IPS-15b (cell line): ENCODE measurements around the gene TRMT61A.

Source experiments
- H3K27me3 ChIP-seq: one replicate; pipeline ENCODE4 v1.6.1; 2013; ENCODE audit warnings: low read length; ENCODE audit not compliant: control insufficient read depth, insufficient read depth
- H3K36me3 ChIP-seq: one replicate; pipeline ENCODE4 v1.6.1; 2013; ENCODE audit warnings: low read length; ENCODE audit not compliant: control insufficient read depth, insufficient read depth
- H3K4me1 ChIP-seq: one replicate; pipeline ENCODE4 v1.6.1; 2013; ENCODE audit warnings: mild to moderate bottlenecking, low read length; ENCODE audit not compliant: control insufficient read depth, insufficient read depth
- H3K4me3 ChIP-seq: one replicate; pipeline ENCODE4 v1.5.1; 2013; ENCODE audit warnings: low read depth, low read length
- H3K9ac ChIP-seq: one replicate; pipeline ENCODE4 v1.6.1; 2013; ENCODE audit warnings: low read depth, mild to moderate bottlenecking, low read length
- H3K9me3 ChIP-seq: one replicate; pipeline ENCODE4 v1.6.1; 2013; ENCODE audit warnings: mild to moderate bottlenecking, low read length; ENCODE audit not compliant: control insufficient read depth, insufficient read depth

TRMT61A gene

GRCh38 chr14:103560691-103561090 is 31.7 kb downstream of the TRMT61A start:
- H3K9ac ChIP-seq: no peak overlapping the region
- peaks cover 6% of the 10 kb centered on the region for H3K36me3 ChIP-seq
- no peaks in the 10 kb centered on the region for H3K9me3 ChIP-seq
- no peaks in the 10 kb centered on the region for H3K27me3 ChIP-seq
- peak overlapping the region; percentile 90 for H3K4me3 ChIP-seq
- no peaks in the 10 kb centered on the region for H3K4me1 ChIP-seq

DNA sequence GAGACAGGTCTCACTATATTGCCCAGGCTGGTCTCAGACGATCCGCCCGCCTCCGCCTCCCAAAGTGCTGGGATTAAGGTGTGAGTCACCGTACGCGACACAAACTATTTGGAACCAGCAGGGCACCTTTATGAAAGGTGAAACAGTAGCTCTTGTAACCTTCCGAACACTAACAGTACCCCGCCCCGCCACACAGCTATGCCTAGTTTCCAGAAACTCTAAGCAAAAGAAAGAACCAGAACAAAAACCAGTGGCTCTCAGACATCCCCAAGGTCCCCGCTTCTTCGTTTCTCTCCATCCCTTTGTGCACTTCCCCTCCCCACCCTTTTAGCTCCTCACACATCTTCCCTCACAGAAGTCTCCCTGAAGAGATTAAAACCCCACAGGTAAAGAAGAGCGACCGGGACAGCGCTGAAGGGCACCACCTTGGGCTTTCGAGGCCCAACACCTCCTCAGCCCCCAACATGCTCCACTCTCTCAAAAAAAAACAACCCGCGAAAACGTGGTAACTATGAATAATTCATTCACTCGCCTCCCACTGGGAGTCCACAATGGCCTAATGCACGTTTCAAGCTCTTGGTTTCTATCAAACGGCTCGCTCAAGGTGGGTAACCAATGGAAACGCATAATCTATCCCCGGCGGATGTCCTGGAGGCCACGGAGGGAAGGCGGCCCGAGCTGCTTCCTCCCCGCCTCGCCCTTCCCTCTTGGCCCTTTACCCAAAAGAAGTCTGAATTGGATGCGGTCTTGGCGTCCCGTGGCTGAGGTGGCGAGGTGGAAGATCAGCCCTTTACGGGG is 32.6 kb downstream of the TRMT61A start:
- Histone ChIP-seq H3K4me3 (peak overlapping the region; percentile 90), H3K9ac (peak overlapping the region; percentile 83), H3K36me3 (peaks cover 6% of the 10 kb centered on the region), H3K27me3 (no peaks in the 10 kb centered on the region), H3K4me1 (no peaks in the 10 kb centered on the region), H3K9me3 (no peaks in the 10 kb centered on the region)

DNA sequence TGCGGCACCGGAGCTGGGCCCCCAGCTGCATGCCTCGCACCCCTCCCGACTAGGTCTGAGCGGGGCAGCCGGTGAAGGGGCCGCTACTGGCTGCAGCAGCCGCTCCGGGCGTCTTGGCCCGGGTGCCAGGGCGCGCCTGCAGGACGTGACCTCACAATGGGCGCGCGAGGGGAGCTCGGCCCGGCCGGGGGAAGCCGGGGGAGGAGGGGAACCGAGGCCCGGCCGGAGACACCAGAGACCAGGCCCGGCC is 33.1 kb downstream of the TRMT61A start:
- no peaks in the 10 kb centered on the region for H3K4me1 ChIP-seq
- peak overlapping the region; percentile 90 for H3K4me3 ChIP-seq
- no peaks in the 10 kb centered on the region for H3K27me3 ChIP-seq
- H3K36me3 ChIP-seq: peaks cover 6% of the 10 kb centered on the region
- no peaks in the 10 kb centered on the region for H3K9me3 ChIP-seq
- peak overlapping the region; percentile 83 for H3K9ac ChIP-seq

DNA sequence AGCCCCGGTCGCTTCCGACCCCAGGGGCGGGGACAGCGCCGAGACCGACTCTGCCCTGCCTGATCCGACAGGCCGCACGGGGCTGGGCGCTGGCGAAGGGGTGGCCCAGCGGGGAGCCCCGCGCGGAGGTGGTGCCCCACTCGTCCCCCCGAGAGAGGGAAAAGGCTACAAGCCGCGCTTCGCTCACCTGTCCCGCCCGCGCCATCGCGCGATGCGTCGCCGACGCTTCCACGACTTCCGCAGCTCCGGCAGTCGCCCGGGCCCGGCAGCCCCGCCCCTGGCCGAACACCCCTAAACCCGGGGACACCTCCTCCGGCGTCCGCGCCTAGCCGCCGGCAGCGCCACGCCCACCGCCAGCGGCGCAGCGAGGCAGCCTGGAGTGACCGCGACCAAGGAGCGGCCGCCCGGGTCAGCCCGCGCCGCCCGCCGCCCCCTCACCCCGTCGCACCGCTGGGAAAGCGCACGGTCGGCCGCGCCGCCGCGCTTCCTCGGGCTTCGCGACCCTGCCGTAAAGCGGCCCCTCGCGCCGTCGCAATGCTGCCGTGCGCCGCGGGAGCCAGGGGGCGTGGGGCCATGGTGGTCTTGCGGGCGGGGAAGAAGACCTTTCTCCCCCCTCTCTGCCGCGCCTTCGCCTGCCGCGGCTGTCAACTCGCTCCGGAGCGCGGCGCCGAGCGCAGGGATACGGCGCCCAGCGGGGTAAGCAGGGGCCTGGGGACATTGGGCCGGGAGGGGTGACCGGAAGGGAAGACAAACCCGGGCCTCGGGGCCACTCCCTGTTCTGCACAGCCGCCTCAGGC is 33.6 kb downstream of the TRMT61A start, which contains the start of the genes BAG5 and COA8:
Gene BAG5 (minus strand): TSS at position 229 of the 797 bp plus-strand sequence. CDS start 1,493 bp downstream, outside the sequence.
Gene COA8 (plus strand): TSS at position 532 of the 797 bp plus-strand sequence. CDS start 42 bp downstream, at position 574.
- Histone ChIP-seq H3K9ac (peak within 1 kb of the TSS; percentile 83), H3K9me3 (no peaks in the 10 kb centered on the region), H3K36me3 (peaks cover 6% of the 10 kb centered on the region), H3K4me3 (peak within 1 kb of the TSS; percentile 90), H3K4me1 (peaks cover 2% of the 10 kb centered on the region), H3K27me3 (no peaks in the 10 kb centered on the region)

GRCh38 chr14:103563226-103563620 is 34.2 kb downstream of the TRMT61A start:
- Histone ChIP-seq H3K9me3 (no peaks in the 10 kb centered on the region), H3K9ac (peak overlapping the region; percentile 18), H3K27me3 (no peaks in the 10 kb centered on the region), H3K4me1 (peaks cover 5% of the 10 kb centered on the region), H3K36me3 (peaks cover 6% of the 10 kb centered on the region), H3K4me3 (peak overlapping the region; percentile 90)

DNA sequence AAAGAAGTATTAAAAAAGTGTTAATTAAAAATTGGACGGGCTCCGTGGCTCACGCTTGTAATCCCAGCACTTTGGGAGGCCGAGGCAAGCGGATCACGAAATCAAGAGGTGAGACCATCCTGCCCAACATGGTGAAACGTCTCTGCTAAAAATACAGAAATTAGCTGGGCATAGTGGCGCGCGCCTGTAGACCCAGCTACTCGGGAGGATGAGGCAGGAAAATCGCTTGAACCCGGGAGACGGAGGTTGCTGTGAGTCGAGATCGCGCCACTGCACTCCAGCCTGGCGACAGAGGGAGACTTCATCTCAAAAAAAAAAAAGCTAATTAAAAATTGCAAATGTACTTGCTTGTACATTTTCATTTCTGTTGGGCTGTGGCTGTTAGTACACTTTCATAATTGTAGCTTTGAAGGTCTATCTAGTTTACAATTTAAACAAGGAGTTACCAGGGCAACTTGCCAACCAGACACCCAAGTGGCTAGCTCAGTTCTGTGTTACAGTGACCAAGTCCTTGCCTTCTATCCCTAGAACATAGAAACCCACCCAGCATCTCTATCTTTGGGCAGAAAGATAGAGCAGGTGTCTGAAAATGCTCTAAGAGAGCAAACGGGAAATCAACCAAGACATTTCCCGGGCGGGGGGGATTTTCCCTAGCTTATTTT is 35.0 kb downstream of the TRMT61A start:
- peaks cover 5% of the 10 kb centered on the region for H3K4me1 ChIP-seq

DNA sequence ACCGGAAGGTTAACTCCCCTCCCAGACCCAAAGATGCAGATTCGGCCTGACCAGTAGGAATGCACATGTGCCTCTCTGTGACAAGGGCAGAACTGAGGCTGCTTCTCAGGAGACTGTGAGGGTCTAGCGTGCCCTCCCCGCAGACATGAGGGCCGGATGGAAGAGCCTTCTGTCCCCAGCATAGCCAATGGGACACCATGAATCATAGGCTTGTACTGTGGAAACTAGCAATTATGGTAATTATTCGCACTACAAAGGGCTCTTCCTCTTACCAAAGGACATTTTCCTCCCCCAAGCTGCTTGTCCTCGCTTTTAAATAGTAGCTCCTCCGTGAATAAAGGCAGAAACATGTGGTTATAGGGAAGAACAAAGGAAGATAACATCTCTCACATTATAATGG is 40.0 kb downstream of the TRMT61A start:
- Histone ChIP-seq H3K36me3 (no peaks in the 10 kb centered on the region), H3K9ac (no peak overlapping the region), H3K9me3 (no peaks in the 10 kb centered on the region), H3K27me3 (no peaks in the 10 kb centered on the region), H3K4me1 (peaks cover 5% of the 10 kb centered on the region), H3K4me3 (no peak overlapping the region)

More for the DNA sequence above, 35.0 kb downstream of the TRMT61A start:
- Histone ChIP-seq H3K9me3 (no peaks in the 10 kb centered on the region), H3K4me3 (peak overlapping the region; percentile 90), H3K9ac (no peak overlapping the region), H3K27me3 (no peaks in the 10 kb centered on the region), H3K36me3 (no peaks in the 10 kb centered on the region)

DNA sequence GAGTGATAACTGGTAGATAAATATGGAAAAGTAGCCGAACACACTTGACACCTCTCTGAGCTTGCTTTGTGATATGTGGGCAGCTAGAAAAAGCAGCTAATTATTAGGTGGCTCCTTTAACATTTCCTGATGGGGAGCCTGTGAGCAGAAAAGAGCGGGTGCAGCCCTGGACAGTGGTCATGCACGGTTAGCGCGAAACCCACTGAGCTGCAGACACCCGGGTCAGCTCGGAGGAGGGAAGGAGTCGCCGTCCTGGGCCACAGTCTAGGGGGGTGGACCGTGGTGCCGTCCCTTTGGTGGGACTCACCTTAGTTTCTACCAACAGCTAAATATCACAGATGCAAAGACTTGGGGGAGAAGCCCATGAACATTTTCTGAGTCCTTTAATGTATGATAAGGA is 40.4 kb downstream of the TRMT61A start:
- no peaks in the 10 kb centered on the region for H3K9me3 ChIP-seq
- no peaks in the 10 kb centered on the region for H3K27me3 ChIP-seq
- H3K9ac ChIP-seq: no peak overlapping the region
- H3K4me1 ChIP-seq: peaks cover 5% of the 10 kb centered on the region
- H3K36me3 ChIP-seq: no peaks in the 10 kb centered on the region
- H3K4me3 ChIP-seq: no peak overlapping the region

- Histone ChIP-seq H3K36me3 (peaks cover 13% of the 10 kb centered on the region), H3K4me3 (no peak overlapping the region), H3K4me1 (peaks cover 2% of the 10 kb centered on the region), H3K27me3 (no peaks in the 10 kb centered on the region), H3K9ac (no peak overlapping the region), H3K9me3 (no peaks in the 10 kb centered on the region)
These were observed 45.1 kb downstream of the TRMT61A start for GRCh38 chr14:103574104-103574503.

- H3K9ac ChIP-seq: no peak overlapping the region
- peaks cover 13% of the 10 kb centered on the region for H3K36me3 ChIP-seq
- no peaks in the 10 kb centered on the region for H3K9me3 ChIP-seq
- H3K4me3 ChIP-seq: no peak overlapping the region
- peaks cover 2% of the 10 kb centered on the region for H3K4me1 ChIP-seq
- H3K27me3 ChIP-seq: no peaks in the 10 kb centered on the region
These were observed 45.8 kb downstream of the TRMT61A start for GRCh38 chr14:103574707-103575285.

- H3K9ac ChIP-seq: no peak overlapping the region
- no peaks in the 10 kb centered on the region for H3K9me3 ChIP-seq
- H3K4me3 ChIP-seq: no peak overlapping the region
- no peaks in the 10 kb centered on the region for H3K27me3 ChIP-seq
- H3K36me3 ChIP-seq: peaks cover 13% of the 10 kb centered on the region
- H3K4me1 ChIP-seq: peaks cover 2% of the 10 kb centered on the region
These were observed 47.5 kb downstream of the TRMT61A start for GRCh38 chr14:103576371-103577024.
